Measurements from ENCODE around the gene PPP1R15A. TPM values are rescaled to one million over a fixed set of nuclear protein-coding genes. Genes with fewer than 3 reads are reported as not detected.

The PPP1R15A gene
- total RNA-seq, 2 donors from 2014 or later = 35.1 to 49.0 TPM

DNA sequence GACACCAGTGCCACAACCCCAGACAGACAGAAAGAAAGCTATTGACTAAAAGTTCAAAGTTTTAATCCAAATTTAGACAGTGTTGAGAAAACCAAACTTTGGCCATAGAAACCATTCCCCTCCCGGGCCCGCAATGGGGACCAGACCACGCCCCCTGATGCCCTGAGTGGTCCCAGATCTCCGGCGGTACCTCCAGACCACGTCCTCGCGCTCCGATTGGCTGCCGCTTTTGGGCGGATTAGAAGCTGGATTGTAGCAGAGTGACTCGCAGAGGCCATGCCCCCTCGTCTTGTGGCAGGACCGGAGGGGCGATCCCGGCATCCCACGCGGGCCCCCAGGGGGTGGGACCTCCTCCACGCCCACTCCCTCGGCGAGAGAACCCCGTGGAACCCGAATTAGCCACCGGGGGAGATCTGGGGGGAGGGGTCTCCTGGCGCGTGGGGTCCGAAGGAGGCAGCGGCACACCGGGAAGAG, 35.1 kb upstream of the PPP1R15A start:
- peak overlapping the region; percentile 63 to 67 for H3K27ac ChIP-seq
- H3K36me3 ChIP-seq = no peaks in the 10 kb centered on the region
- H3K27me3 ChIP-seq (replicated peaks; ENCODE audit: insufficient read depth) = no peaks in the 10 kb centered on the region
- TF ChIP-seq POLR2AphosphoS5 (IDR thresholded peaks at IDR 0.05) (peak; percentile 13), POLR2A (IDR thresholded peaks at IDR 0.05) (no peak)
- peak; percentile 60 for DNase-seq (ENCODE audit: low spot score)
- no peaks in the 10 kb centered on the region for H3K9me3 ChIP-seq
- intact Hi-C loops (cut with DNase I) = no loop called here
- no peaks in the 10 kb centered on the region for H3K4me1 ChIP-seq (replicated peaks)
- H3K4me3 ChIP-seq = no peak overlapping the region
- WGBS = 31% methylated on average over 24 of the region's 29 CpGs

DNA sequence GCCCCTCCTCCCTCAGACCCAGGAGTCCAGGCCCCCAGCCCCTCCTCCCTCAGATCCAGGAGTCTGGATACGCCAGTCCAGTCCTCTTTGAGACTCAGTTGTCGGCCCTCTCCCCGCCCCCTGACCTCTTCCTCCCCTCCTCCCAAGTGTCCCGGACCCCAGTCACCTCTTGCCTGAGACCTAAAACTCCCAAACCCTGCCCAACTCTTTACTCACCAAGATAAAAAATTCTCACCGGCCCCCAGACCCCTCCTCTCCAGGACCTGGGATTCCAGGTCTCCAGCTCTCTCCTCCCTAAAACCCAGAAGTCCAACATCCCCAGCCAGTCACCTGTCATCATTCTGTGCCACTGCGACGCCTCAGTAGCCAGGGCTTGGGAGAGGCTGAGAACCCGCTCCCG, 34.5 kb upstream of the PPP1R15A start:
- H3K4me1 ChIP-seq (replicated peaks) = no peaks in the 10 kb centered on the region
- H3K27ac ChIP-seq = peak overlapping the region in 1 of 2 donors; percentile 42
- WGBS = 71% methylated on average over 9 of the region's 9 CpGs
- DNase-seq (ENCODE audit: low spot score) = no peak
- TF ChIP-seq, protein P1, sequence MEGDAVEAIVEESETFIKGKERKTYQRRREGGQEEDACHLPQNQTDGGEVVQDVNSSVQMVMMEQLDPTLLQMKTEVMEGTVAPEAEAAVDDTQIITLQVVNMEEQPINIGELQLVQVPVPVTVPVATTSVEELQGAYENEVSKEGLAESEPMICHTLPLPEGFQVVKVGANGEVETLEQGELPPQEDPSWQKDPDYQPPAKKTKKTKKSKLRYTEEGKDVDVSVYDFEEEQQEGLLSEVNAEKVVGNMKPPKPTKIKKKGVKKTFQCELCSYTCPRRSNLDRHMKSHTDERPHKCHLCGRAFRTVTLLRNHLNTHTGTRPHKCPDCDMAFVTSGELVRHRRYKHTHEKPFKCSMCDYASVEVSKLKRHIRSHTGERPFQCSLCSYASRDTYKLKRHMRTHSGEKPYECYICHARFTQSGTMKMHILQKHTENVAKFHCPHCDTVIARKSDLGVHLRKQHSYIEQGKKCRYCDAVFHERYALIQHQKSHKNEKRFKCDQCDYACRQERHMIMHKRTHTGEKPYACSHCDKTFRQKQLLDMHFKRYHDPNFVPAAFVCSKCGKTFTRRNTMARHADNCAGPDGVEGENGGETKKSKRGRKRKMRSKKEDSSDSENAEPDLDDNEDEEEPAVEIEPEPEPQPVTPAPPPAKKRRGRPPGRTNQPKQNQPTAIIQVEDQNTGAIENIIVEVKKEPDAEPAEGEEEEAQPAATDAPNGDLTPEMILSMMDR (IDR thresholded peaks at IDR 0.05) = no peak
- TF ChIP-seq POLR2AphosphoS5 (IDR thresholded peaks at IDR 0.05) (no peak), POLR2A (IDR thresholded peaks at IDR 0.05) (no peak)
- no peaks in the 10 kb centered on the region for H3K36me3 ChIP-seq
- no peak overlapping the region for H3K4me3 ChIP-seq
- intact Hi-C loops (cut with DNase I) = no loop called here
- H3K9me3 ChIP-seq = no peaks in the 10 kb centered on the region
- no peaks in the 10 kb centered on the region for H3K27me3 ChIP-seq (replicated peaks; ENCODE audit: insufficient read depth)

DNA sequence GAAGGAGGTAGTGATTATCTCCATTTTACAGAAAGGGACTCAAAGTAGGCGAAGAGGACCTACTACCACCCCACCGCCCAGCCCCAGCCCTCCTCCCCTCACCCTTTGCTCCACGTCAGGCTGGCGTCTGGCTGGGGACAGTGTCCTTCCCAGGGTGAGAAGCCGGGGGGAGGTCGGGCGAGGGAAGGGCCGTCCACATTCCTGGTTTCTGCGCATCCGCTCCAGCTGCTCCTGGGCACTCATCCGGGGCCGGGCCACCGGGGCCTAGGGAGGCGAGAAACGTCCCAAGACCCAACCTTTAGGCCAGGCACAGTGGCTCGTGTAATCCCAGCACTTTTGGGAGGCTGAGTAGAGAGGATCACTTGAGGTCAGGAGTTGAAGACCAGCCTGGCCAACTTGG, 31.2 kb upstream of the PPP1R15A start:
- H3K9me3 ChIP-seq = no peaks in the 10 kb centered on the region
- no peaks in the 10 kb centered on the region for H3K36me3 ChIP-seq
- H3K27ac ChIP-seq = no peak overlapping the region
- no peak overlapping the region for H3K4me3 ChIP-seq
- no peaks in the 10 kb centered on the region for H3K4me1 ChIP-seq (replicated peaks)
- TF ChIP-seq, protein P1 (IDR thresholded peaks at IDR 0.05) = no peak
- no peak for TF ChIP-seq POLR2AphosphoS5 (IDR thresholded peaks at IDR 0.05)
- TF ChIP-seq POLR2A (IDR thresholded peaks at IDR 0.05) = no peak
- H3K27me3 ChIP-seq (replicated peaks; ENCODE audit: insufficient read depth) = no peaks in the 10 kb centered on the region
- WGBS = 89% methylated on average over 15 of the region's 16 CpGs
- intact Hi-C loops (cut with DNase I) = loop anchor here (5.0 kb wide), 1 partner anchor 194 kb away; the partner anchor contains the start of gene CA11
- DNase-seq (ENCODE audit: low spot score) = no peak

DNA sequence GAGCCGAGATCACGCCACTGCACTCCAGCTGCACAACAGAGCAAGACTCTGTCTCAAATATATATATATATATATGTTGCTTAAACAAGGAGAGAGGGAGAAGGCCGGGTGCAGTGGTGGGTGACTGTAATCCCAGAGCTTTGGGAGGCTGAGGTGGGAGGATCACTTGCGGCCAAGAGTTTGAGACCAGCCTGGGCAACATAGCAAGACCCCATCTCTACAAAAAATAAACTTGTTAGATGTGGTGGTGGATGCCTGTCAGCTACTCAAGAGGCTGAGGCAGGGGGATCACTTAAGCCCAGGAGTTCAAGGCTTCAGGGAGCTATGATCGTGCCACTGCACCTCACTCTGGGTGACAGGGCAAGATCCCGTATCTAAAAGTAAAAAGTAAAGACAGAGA, 30.6 kb upstream of the PPP1R15A start:
- Histone ChIP-seq H3K27me3 (replicated peaks; ENCODE audit: insufficient read depth) (no peaks in the 10 kb centered on the region), H3K4me3 (no peak overlapping the region), H3K4me1 (replicated peaks) (no peaks in the 10 kb centered on the region), H3K9me3 (no peaks in the 10 kb centered on the region), H3K27ac (no peak overlapping the region), H3K36me3 (no peaks in the 10 kb centered on the region)
- DNase-seq (ENCODE audit: low spot score) = no peak
- intact Hi-C loops (cut with DNase I) = loop anchor here (5.0 kb wide), 1 partner anchor 194 kb away; the partner anchor contains the start of gene CA11
- 89% methylated on average over 6 of the region's 6 CpGs for WGBS
- TF ChIP-seq, protein P1 (IDR thresholded peaks at IDR 0.05) = no peak
- TF ChIP-seq POLR2AphosphoS5 (IDR thresholded peaks at IDR 0.05) (no peak), POLR2A (IDR thresholded peaks at IDR 0.05) (no peak)

DNA sequence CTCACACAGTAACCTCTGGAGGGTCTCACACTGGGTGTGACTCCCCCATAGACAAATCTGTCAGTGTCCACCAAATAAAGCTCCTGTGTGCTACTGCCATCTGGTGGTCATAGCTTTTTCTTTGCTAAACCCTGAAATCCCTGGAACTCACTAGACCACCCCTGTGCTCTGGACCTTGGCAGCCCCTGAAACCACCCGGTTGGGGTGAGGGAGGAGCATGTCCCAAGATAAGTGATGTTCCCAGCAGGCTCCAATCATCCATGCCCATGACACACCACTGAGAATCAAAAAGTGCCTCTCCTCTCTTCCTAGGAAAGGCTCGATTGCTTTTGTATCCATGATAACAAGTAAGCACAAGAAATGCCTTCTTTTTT, 29.4 kb upstream of the PPP1R15A start:
- Histone ChIP-seq H3K36me3 (no peaks in the 10 kb centered on the region), H3K4me3 (no peak overlapping the region), H3K27ac (no peak overlapping the region), H3K4me1 (replicated peaks) (no peaks in the 10 kb centered on the region), H3K27me3 (replicated peaks; ENCODE audit: insufficient read depth) (no peaks in the 10 kb centered on the region), H3K9me3 (no peaks in the 10 kb centered on the region)
- intact Hi-C loops (cut with DNase I) = loop anchor here (5.0 kb wide), 1 partner anchor 195 kb away; the partner anchor contains the start of gene CA11
- TF ChIP-seq POLR2AphosphoS5 (IDR thresholded peaks at IDR 0.05) (peak; percentile 22), POLR2A (IDR thresholded peaks at IDR 0.05) (no peak)
- TF ChIP-seq, protein P1 (IDR thresholded peaks at IDR 0.05) = peak; percentile 59 to 83 (median 78)
- 41% methylated on average over 2 of the region's 2 CpGs for WGBS
- DNase-seq (ENCODE audit: low spot score) = peak; percentile 40

Data from prostate gland (tissue), 2 donors.